SKM-1 (cell line): Measurements from ENCODE around the gene PTPN23.

Source experiments
- DNase-seq: peaks from one replicate; lab custom pipeline; 2025; ENCODE audit not compliant: unreplicated experiment; lab: John Stamatoyannopoulos, UW

Gene PTPN23

DNA sequence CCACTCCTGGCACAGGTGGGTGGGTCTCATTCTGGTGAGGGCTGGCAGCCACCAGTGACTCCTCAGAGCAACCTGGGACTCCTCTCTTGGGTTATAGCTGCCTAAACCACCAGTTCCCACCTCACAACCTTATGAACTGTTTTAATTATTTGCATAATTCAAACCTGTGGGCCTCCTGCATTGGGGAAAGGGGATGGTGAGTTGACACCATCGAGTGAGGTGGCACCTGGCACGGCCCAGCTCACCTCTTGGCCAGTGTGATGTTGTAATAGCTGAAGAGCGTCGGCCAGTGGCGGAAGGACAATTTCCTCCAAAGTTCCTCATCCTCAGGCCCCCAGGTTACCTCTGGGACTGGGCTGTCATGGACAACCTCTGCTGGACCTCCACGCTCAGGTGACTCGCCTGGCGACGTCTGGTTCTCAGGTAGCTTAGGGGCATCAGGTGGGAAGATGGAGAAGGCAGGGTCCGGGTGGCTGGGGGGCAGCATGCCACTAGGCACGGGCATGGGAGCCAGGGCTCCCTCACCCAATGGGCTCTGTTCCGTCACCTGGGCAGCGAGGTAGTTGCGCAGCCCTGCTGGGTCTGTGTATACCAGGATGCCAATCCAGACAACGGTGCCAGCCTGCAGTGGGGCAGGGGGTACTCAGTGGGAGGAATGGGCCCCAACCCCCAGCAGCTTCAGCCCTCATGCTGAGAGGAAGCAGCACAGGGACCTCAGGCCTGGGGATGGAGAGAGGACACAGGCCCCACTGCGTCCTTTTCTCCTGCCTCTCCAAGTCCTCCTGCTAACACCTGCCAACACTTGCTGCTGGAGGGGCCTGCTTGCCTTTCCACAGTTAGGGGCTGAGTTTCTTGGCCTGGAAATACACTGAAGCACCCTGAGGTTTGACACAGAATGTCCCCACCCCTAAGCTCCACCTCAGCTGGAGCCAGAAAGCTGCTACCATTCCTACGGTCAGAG is 38.5 kb downstream of the PTPN23 start:
- no peak for DNase-seq

DNA sequence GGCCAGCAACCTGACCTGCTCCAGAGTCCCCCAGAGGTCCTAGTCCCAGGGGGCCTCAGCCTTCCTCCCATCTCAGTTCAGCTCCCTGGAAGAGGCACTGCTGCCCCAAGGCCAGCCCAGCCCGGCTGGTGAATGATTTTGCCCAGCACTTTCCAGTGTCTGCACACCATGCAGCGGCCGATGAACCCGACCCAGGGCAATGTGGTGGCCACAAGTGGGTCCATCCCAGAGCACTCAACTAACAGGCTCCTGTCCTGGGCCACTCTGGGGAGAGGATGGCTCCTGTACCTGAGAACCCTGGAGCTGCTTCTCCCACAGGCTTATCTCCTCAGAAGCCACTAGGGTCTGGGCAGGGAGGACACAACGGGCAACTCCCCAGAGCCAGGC is 39.2 kb downstream of the PTPN23 start:
- DNase-seq, result no peak

DNA sequence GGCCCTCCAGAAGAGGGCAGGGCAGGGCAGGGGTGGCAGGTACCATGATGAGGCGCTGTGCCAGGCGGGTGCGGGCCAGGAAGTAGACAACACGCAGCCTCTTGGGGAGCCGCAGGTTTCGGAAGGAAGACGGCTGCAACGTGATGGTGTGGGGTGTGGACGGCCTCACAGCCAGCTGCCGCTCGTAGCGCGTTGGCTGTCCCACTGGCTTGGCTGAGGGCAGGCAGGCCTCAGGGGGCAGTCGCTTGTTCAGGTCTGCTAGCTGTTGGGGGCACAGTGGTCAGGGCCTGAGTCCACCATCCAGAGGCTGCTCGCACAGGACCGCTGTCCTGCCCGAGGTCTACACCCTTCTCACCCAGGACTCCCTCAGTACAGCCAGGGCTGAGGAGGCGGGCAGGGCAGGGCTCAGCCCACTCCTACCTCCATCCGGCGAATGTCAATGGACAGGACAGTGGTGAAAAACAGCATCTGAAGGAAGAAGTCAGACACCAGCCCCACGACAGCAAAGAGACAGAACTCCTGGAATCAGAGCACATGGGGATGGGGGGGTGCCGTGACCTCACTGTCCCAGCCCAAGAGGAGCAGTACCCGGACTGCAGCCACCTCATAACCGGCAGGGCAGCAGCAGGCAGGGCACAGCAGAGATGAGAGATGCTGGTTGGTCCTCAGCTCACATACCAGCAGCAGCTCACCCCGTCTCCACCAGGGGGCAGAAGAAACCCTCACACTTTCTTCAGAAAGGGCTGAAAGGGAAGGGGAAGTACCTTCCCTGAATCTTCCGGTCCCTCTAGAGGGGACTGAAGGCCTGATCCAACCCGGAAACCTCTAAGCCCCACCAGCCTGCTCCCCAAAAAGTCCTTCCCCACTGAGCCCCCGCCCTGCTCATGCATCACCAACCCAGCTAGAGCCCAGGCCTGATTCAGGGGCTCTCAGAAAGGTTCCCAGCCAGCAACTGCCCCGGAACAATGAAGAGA is 40.0 kb downstream of the PTPN23 start:
- DNase-seq, result peak; percentile 90

DNA sequence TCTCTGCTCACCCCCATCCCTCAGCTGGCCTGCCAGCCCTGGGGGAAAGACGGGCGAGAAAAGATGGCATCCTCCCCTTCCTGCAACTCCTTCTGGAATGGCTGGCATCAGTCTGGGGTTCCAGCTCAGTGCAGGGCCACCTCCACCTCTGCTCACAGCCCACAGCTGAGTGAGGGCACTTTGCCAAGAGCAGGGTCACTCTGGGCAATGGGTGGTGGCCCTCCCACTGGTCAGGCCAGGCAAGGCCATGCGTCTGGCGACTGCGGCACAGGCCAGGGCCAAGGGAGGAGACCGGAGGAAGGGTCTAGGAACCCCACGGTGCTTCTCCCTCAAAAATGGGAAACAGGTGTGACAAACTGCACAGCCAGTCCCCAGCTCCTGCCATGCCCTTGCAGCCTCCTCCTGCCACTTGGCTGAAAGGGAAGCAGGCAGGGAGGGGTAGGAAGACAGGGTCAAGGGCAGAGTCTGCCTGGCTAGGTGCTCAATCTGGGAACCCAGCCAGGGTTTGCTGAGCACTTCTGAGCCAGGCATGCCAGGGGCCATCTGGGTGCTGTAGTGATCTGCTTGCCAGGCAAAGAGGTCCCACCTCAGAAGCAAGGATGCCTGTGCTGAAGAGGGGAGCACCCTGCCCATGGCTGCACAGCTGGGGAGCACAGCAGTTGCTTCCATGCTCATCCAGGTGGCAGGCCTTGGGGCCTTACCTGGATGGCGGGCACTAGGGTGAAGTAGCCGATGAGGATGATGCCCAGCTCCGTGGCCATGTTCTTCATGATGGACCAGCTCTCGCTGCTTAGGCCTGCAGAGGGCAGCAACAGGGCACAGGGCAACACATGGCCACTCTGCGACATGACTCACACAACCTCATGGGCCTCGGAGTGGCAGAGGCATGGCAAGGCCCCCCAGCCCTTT is 41.2 kb downstream of the PTPN23 start:
- no peak for DNase-seq

DNA sequence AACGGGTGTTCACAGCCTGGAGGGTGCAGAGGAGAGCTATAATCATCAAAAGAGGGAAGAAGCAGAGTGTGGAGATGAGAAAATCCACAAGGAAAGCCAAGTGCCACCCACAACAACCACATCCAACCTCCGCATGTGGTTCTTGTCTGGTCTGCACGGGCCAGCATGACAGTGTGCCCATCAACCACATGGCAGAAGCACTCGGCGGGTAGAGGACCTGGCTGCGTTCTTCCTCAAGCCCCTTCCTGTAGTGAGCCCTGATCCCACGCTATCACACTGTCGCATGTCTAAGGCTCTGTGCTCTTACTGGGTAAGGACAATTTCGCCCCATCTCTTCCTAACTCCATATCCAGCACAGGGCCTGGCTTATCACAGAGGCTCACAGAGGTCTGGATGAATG is 41.9 kb downstream of the PTPN23 start:
- no peak for DNase-seq

DNA sequence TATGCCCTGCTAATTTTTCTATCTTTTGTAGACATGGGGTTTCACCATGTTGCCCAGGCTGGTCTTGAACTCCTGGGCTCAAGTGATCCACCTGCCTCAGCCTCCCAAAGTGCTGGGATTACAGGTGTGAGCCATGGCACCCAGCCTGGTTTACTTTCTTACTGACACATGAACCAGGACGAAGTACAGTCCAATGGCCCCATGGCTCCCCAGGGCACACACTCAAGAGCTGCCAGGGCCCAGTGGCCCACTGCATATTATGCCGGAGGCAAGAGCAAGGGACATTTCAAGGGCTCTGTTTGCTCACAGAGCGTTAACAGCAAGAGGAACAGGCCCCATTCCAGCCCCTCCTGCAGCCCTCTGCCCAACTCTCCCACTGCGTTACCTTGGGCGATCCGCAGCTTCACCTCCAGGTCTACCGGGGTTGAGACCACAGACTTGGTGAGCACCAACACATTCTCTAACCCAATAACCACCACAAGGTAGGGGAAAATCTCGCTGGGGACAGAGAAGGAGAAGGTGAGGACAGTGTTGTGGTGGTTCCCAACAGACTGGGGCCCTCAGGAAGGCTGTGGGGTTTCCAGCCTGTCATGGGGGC is 42.8 kb downstream of the PTPN23 start:
- no peak for DNase-seq

DNA sequence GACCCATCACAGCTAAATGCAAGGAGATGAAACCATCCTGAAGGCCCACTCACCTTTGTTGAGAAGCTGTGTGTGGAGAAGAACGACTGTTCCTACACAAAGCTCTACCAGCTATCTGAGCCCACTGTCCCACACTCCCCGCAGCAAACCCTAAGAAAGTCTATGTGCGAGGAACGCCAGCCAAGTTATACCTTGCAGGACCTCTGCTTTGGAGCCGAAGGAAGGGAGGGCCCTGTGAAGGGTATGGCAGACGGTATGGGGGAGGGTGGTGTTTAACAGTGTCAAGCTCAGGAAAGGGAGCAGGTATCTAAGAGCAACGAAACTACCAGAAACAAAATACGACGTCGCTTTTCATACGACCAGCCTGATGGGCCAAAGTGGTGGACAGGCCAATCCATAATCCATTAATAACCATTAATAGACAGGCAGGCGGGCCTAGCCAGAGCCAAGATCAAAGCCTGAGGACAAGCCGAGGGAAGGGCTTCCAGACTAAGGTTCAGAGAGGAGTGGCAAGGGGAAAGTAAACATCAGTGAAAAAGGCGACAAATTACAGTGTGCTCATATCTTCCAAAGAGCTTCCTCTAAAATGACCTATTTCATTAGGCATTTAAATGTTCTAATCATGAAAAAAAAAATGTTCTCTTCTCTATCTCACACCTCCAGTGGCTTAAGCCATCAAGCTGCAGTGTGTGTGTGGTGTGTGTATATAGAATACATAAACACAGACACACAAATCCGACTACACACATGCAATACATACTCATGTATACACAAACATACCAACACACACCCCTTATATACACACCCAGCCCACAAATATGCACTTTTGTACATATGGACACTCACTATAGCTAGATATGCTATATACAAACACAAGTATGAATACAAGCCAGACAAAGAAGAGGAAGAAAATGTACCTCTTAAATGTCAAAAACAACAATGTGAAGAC is 43.9 kb downstream of the PTPN23 start:
- DNase-seq, result no peak

DNA sequence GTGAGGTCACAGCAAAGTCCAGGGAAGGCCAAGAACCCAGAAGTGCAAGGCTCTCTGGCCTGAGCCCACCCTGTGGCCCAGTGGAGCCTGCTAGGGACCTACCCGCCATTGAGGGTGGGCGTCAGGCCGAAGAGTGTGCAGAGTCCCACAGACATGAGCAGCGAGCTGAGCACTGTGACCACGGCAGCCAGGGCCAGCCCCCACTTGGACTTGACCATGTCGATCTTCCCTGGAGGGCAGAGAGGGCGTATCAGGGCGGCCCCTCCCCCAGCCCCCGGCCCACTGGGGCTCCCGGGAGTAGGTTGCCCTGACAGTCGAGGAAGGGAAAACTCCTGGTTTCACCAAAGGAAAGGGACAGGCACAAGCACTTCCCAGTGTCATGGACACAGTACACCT is 44.6 kb downstream of the PTPN23 start:
- no peak for DNase-seq

DNA sequence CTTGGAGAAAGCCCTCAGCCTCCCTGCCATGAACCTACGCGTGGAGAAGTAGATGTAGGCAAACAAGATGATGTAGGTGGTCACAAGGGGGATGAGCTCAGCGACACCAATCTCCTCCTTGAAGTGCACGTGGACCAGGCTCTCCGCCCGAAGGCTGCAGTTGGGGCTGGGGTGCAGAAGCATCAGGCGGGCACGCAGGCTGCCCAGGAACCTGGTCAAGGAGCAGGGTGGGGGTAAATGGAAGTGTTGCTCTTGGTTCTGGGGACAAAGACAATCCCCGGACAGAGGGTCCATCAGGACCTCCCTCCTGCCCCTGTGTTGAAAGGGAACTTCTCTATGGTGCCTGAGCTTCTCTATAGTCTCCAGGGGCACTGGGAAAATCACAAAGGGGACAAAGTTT is 45.1 kb downstream of the PTPN23 start:
- DNase-seq, result no peak

DNA sequence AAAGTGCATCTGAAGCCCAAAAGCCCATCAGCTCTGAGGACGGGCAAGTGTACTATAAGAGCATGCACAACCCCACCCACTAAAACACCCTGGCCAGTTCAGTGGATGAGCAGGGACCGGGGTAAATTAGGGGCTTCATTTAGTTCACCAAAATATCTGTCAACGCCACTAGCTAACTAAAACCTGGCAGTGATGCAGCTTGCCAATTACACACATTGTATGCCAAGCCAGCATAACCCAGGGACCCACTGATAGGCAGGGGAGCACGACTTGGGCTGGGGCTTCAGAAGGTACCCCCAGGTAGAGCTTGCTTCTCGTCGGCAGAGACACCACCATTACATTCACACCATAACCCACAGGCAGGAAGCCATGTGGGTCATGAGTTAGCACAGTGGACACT is 47.0 kb downstream of the PTPN23 start:
- no peak for DNase-seq

DNA sequence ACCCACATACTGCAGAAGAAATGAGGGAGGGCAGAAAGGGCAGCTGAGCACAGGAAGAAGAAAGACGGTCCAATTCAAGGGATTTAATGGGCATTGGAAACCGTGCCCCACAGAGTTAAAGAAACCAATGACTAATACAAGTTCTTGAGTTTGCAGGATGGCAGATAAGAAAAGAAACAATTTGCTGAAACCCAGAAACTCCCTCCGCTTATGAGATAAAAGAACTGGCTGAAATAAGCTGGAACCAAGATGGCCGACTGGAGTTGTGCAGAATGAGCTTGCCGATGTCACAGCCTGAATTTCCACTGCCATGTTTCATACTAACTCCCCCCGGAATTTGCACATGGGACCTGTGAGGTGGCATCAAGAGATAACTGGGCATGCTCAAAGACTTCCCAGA is 47.8 kb downstream of the PTPN23 start:
- DNase-seq, result no peak

DNA sequence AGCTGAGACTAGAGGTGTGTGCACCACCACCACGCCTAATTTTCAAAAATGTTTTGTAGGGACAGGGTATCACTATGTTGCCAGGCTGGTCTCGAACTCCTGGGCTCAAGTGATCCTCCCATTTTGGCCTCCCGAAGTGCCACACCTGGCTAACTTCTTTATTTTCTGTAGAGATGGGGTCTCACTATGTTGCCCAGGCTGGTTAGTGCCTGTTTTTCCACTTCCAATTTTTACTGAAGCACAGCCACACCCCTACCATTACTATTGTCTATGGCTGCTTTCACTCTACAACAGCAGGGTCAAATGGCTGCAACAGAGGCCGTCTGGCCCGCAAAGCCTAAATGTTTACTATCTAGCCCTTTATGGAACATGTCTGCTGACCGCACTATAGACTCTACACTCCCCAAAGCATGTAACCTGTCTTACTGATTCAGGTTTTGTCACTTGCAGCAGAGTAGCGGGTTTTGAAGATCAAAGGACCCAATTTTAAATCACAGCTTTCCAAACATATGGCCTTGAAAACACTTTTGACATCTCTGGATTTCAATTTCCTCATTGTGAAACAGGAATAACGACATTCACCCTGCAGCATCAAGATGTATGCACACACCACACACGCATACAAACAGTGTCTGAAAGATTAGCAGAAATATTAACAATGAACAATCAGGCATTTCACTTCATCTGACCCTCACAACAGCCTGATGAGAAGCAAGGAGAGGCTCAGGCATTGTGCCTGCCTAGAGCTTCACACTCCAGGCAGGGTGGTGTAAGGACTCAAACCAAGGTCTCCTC is 48.9 kb downstream of the PTPN23 start:
- DNase-seq, result no peak

DNA sequence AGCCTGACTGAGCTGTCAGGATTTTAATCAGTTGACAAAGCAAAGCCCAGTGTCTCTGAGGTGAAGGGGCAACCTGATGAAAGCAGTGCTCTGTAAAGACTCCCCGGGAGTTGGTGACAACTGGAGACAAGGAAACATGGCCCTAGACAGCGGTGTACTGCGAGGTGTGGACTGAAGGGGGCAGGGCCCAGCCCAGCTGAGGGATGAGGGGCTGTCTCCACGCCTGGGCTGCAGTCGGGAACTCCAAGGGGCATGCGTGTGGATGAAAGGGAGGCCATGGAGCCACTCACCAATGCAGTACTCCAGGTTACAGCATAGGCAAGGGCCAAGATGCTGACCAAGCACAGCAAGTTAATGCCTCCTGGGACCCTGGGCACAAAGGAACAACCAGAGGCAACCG is 49.8 kb downstream of the PTPN23 start:
- no peak for DNase-seq

DNA sequence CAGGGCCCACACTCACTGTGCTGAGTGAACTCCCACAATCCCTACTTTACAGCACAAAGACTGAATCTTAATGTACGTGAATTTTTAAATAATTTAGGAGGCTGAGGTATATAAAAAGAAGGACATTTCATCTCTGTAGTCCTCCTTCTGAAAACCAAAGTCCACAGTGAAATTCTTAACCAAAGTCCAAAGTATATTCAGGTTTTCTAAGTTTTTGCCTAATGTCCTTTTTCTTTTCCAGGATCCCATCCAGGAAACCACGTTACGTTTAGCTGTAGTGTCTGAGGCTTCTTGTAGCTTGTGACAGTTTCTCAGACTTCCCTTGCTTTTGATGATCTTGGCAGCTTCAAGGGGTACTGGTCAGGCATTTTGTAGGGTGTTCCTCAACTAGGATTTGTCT is 50.4 kb downstream of the PTPN23 start:
- DNase-seq, result no peak

DNA sequence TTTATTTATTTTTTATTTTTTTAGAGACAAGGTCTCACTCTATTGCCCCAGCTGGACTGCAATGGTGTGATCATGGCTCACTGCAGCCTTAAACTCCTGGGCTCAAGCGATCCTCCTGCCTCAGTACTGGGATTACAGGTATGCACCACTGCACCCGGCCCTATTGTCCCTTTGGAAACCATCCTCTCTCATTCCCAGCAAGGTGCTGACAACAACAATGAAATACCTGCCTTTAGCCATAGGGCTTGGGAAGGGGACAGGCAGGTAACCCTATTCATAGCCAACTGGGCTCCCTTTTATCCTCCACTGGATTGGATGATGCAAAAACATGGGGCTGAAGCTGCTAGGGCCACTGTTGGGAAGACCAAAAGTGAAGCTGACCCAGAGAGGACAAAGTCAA is 51.9 kb downstream of the PTPN23 start:
- no peak for DNase-seq

DNA sequence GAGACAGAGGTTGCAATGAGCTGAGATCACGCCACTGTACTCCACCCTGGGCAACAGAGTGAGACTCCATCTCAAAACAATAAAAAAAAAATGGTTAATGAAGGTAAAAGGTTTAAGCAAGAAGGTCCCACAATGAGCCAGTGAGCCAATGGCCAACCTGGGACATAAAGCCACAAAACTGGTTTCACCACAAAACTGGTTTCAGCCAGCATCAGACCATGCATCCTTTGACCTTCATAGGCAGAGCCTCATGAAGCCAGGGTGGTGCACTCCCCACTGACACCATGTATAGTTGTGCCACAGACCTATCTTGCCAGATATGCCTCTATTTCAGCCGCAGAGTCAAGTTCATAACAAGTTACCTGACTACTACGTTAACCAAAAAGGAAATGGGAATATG is 53.0 kb downstream of the PTPN23 start:
- no peak for DNase-seq

DNA sequence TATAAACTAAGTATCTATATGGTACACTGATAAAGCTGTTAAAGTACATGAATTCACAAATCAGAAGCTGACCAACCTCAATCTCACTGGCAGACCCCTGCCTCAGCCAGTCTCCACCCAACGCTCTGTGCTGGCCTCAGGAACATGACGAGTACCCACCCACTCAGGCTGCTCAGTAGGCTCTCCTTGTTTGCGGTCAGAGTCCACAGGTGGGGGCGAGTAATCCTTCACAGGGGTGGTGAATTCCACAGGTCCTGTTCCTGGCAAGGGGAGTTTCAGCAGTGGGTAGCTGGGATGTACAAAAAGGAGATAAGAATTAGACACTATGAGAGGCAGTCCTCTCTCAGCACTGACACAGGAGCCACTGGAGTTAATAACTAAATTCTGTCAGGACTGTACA is 54.0 kb downstream of the PTPN23 start:
- no peak for DNase-seq

DNA sequence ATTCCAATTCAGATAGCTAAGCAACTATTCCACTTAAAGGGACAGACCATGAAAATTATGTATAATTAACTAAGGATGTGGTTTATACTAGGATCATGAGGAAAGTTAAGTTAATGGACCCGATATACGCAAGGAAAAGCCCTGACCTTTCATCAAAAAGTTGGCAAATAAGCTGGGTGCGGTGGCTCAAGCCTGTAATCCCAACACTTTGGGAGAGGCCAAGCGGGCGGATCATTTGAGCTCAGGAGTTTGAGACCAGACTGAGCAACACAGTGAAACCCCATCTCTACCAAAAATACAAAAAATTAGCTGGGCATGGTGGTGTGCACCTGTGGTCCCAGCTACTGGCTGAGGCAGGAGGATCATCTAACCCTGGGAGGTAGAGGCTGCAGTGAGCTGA is 55.4 kb downstream of the PTPN23 start:
- DNase-seq, result no peak

DNA sequence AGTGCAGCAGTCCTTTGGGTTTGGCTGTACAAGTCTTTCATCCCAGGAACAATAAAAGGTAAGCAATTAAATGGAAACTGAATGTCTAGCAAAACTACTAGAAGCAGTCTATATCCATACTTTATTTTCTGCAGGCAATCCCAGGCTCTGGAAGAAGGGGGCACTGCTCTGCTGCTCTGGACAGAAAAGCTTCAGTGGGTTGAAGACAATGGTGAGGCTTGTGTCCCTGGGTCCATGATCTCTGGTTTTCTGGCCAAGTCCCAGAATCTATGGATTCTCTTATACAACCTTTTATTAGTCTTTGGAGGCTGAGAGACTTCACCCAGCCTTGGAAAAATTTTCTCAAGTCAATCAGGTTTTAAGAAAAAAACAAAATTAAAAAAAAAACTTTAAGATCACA is 59.3 kb downstream of the PTPN23 start:
- DNase-seq, result no peak
